VCaP (cell line): ENCODE data around the gene SH3GL3.

Experiments used
- H3K27ac ChIP-seq: fragments of 450-650 bp; 2 replicates; pipeline ENCODE4 v1.5.1; 2017
- TF ChIP-seq, protein P1 (sequence below): fragments of 450-650 bp; conservative IDR thresholded peaks from 2 replicates; pipeline ENCODE4 v1.5.1; 2017; ENCODE audit warnings: mild to moderate bottlenecking, moderate library complexity

The SH3GL3 gene

GRCh38 chr15:83424101-83424500 lies 23.0 kb upstream of the SH3GL3 start:
- TF ChIP-seq, protein P1, sequence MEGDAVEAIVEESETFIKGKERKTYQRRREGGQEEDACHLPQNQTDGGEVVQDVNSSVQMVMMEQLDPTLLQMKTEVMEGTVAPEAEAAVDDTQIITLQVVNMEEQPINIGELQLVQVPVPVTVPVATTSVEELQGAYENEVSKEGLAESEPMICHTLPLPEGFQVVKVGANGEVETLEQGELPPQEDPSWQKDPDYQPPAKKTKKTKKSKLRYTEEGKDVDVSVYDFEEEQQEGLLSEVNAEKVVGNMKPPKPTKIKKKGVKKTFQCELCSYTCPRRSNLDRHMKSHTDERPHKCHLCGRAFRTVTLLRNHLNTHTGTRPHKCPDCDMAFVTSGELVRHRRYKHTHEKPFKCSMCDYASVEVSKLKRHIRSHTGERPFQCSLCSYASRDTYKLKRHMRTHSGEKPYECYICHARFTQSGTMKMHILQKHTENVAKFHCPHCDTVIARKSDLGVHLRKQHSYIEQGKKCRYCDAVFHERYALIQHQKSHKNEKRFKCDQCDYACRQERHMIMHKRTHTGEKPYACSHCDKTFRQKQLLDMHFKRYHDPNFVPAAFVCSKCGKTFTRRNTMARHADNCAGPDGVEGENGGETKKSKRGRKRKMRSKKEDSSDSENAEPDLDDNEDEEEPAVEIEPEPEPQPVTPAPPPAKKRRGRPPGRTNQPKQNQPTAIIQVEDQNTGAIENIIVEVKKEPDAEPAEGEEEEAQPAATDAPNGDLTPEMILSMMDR, result no peak
- H3K27ac ChIP-seq, result no peak overlapping the region

GRCh38 chr15:83430441-83430840 lies 16.7 kb upstream of the SH3GL3 start:
- TF ChIP-seq, protein P1, result no peak
- no peak overlapping the region for H3K27ac ChIP-seq

DNA sequence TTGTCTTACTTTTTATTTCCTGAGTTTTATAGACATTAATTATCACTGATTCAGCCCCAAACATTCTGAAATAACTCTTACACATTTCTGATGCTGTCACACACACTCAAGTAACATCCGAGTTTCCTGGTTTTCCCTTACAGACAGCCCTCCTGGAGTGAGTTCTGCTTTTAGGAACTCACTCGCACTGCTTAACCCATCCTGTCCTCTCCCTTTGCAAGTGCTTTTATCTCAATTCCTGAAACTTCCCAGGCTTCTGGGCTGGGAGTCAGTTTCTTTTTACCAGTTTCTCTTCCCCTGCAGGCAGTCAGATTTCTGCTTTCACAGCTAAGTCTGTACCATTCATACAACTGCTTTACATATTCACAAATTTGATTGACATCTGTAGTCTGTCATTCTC lies 15.6 kb upstream of the SH3GL3 start:
- H3K27ac ChIP-seq, result no peak overlapping the region
- TF ChIP-seq, protein P1, result no peak

DNA sequence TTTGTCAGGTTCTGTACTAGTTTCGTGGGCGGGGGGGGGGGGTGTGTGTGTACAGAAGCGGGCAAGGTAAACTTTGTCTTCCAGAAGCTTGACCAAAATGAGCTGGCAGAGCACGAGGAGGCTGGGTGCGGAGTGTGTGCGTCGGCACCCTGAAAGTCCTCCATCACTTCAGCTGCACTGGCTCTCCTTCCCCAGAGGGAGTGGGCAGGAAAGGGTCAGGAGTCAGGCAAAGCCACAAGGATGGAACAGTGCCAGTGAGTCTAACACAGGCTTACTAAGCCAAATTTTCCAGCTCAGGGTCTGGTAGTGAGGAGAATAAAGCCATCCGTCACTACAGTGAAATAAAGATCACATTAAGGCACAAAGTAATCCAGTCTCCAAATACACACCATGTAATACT lies 11.9 kb upstream of the SH3GL3 start:
- TF ChIP-seq, protein P1, result no peak
- no peak overlapping the region for H3K27ac ChIP-seq

DNA sequence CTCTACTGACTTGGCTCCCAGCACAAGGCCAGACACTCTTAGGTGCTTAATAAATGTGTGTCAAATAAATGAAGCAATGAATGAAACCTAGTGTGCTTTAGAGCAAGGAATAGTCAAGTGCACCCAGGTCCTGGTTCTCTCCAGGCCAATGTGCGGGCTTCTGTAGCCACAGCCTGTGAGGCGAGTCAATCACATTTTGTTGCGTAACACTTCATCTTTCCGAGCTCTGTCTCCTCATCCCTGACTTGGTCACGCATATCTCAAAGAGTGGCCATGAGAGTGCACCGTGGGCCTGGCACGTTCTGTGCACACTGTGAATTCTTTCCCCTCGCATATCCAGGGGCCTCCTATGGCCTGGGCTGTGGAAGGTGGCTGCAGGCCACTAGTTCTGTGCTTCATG lies 11.4 kb upstream of the SH3GL3 start:
- H3K27ac ChIP-seq, result no peak overlapping the region
- TF ChIP-seq, protein P1, result no peak

GRCh38 chr15:83436513-83437158 lies 10.5 kb upstream of the SH3GL3 start:
- TF ChIP-seq, protein P1, result peak; percentile 89

GRCh38 chr15:83443076-83443847 lies 3.9 kb upstream of the SH3GL3 start:
- TF ChIP-seq, protein P1, result no peak
- no peak overlapping the region for H3K27ac ChIP-seq

More at GRCh38 chr15:83436513-83437158, 10.5 kb upstream of the SH3GL3 start:
- no peak overlapping the region for H3K27ac ChIP-seq
